PC-9 (cell line): Measurements from ENCODE around the gene AHNAK. TPM values are rescaled to one million over a fixed set of nuclear protein-coding genes. Genes with fewer than 3 reads are reported as not detected.

Source experiments
- BruUV-seq: library from RNA; stranded (reverse); fragments of 400-500 nt; replicated peaks from 2 replicates; lab custom pipeline; 2021; lab: Mats Ljungman, UMichigan
- CTCF ChIA-PET: fragments of 300-600 bp; sonication (Branson Sonifier 250); formaldehyde crosslinking; loops from one replicate; lab custom pipeline; 2022; ENCODE audit warnings: antibody characterized with exemption; lab: Charles Lee
- POLR2A ChIA-PET: fragments of 300-600 bp; sonication (Branson Sonifier 250); formaldehyde crosslinking; loops from one replicate; lab custom pipeline; 2022; ENCODE audit warnings: antibody characterized with exemption; ENCODE audit not compliant: unreplicated experiment; lab: Charles Lee
- DNase-seq, 2 experiments: peaks; one replicate each; pipeline versions ENCODE4 v3.0.0 to v3.0.0-alpha.2; 2015 to 2022; ENCODE audit warnings: mixed read lengths in 1 of 2
- H2AFZ ChIP-seq: fragments of 200-600 bp; sonication (generic); 2 replicates; pipeline ENCODE4 v1.8.1; 2017; ENCODE audit warnings: antibody characterized with exemption
- H3F3A ChIP-seq: fragments of 200-600 bp; sonication (generic); 2 replicates; pipeline ENCODE4 v1.8.1; 2017; ENCODE audit warnings: antibody characterized with exemption, mild to moderate bottlenecking, low read depth; ENCODE audit not compliant: insufficient read depth
- H3K27ac ChIP-seq: fragments of 200-600 bp; sonication (generic); 2 replicates; pipeline ENCODE4 v1.6.1; 2016; ENCODE audit warnings: mixed run types
- H3K27me3 ChIP-seq: fragments of 200-600 bp; sonication (generic); 2 replicates; pipeline ENCODE4 v1.6.1; 2016; ENCODE audit warnings: low read depth, mixed run types; ENCODE audit not compliant: insufficient read depth
- H3K36me3 ChIP-seq: fragments of 200-600 bp; sonication (generic); 2 replicates; pipeline ENCODE4 v1.6.1; 2016; ENCODE audit warnings: low read depth, mixed run types
- H3K4me1 ChIP-seq: fragments of 200-600 bp; sonication (generic); replicated peaks from 2 replicates; pipeline ENCODE4 v1.6.1; 2016; ENCODE audit warnings: mixed run types; ENCODE audit not compliant: insufficient read depth
- H3K4me2 ChIP-seq: fragments of 200-600 bp; sonication (generic); 2 replicates; pipeline ENCODE4 v1.6.1; 2017; ENCODE audit warnings: mixed run types
- H3K4me3 ChIP-seq: fragments of 200-600 bp; sonication (generic); 2 replicates; pipeline ENCODE4 v1.6.1; 2016; ENCODE audit warnings: mixed run types
- H3K79me2 ChIP-seq: fragments of 200-600 bp; sonication (generic); 2 replicates; pipeline ENCODE4 v1.6.1; 2017; ENCODE audit warnings: low read depth, mixed run types
- H3K9me2 ChIP-seq: fragments of 200-600 bp; sonication (generic); 2 replicates; pipeline ENCODE4 v1.8.1; 2017; ENCODE audit warnings: mild to moderate bottlenecking; ENCODE audit not compliant: insufficient read depth
- H3K9me3 ChIP-seq: fragments of 200-600 bp; sonication (generic); 2 replicates; pipeline ENCODE4 v1.8.1; 2016; ENCODE audit warnings: low read depth; ENCODE audit not compliant: insufficient read depth
- H4K20me1 ChIP-seq: fragments of 200-600 bp; sonication (generic); 2 replicates; pipeline ENCODE4 v1.8.1; 2017; ENCODE audit not compliant: insufficient read depth
- CTCF ChIP-seq: fragments of 200-600 bp; sonication (generic); conservative IDR thresholded peaks from 2 replicates; pipeline ENCODE4 v1.6.1; 2017; ENCODE audit warnings: mixed run types, antibody characterized with exemption, mild to moderate bottlenecking, moderate library complexity
- EZH2 ChIP-seq: fragments of 200-600 bp; sonication (generic); IDR thresholded peaks from 2 replicates; pipeline ENCODE4 v1.8.0; 2017; ENCODE audit warnings: antibody characterized with exemption, low read depth
- intact Hi-C: fragments of 100-400 bp; cut with micrococcal nuclease; formaldehyde crosslinking; loops from one replicate; pipeline ENCODE4 v1.10.0; 2022; ENCODE audit not compliant: unreplicated experiment
- total RNA-seq: library from RNA; stranded (reverse); gene quantifications from 2 replicates; pipeline ENCODE4 v1.2.3, GENCODE V29; 2021

AHNAK gene
- total RNA-seq, 1 experiment from 2014 or later: 632 TPM

GRCh38 chr11:62489204-62489603 is 57.4 kb downstream of the AHNAK start:
- ChIA-PET POLR2A (interaction anchor here (0.6 kb wide), 1 partner anchor 71 kb away, joined by 5 read pairs; no protein-coding TSS in a partner anchor), CTCF (no interaction called here)
- H3K79me2 ChIP-seq: no peaks in the 10 kb centered on the region
- 0 out of 2 replicates have a peak, but pooled peaks cover 2% of the 10 kb centered on the region for H3F3A ChIP-seq
- H4K20me1 ChIP-seq: no peaks in the 10 kb centered on the region
- H3K27ac ChIP-seq: no peak overlapping the region
- DNase-seq: no peak
- intact Hi-C loops: no loop called here
- no peaks in the 10 kb centered on the region for H3K36me3 ChIP-seq
- H3K4me3 ChIP-seq: no peak overlapping the region
- H3K4me2 ChIP-seq: no peak overlapping the region
- no peak for TF ChIP-seq EZH2
- no peaks in the 10 kb centered on the region for H3K4me1 ChIP-seq
- BruUV-seq: no TSS peak
- H2AFZ ChIP-seq: no peak overlapping the region
- H3K27me3 ChIP-seq: no peaks in the 10 kb centered on the region
- H3K9me3 ChIP-seq: no peaks in the 10 kb centered on the region
- H3K9me2 ChIP-seq: no peaks in the 10 kb centered on the region

- TF ChIP-seq EZH2 (no peak), CTCF (no peak)
- ChIA-PET POLR2A (interaction anchor here (0.6 kb wide), 2 partner anchors 8 to 901 kb away, joined by 3 to 23 read pairs; no protein-coding TSS in a partner anchor), CTCF (interaction anchor here (0.6 to 0.9 kb wide), 2 partner anchors 9 to 33 kb away, joined by 3 to 7 read pairs; no protein-coding TSS in a partner anchor)
- no TSS peak for BruUV-seq
- Histone ChIP-seq H3K4me2 (no peak overlapping the region), H3K4me3 (no peak overlapping the region), H4K20me1 (no peaks in the 10 kb centered on the region), H3F3A (no peaks in the 10 kb centered on the region), H3K9me3 (no peaks in the 10 kb centered on the region), H3K27ac (no peak overlapping the region), H3K79me2 (no peaks in the 10 kb centered on the region), H3K4me1 (no peaks in the 10 kb centered on the region), H2AFZ (no peak overlapping the region), H3K9me2 (no peaks in the 10 kb centered on the region), H3K36me3 (no peaks in the 10 kb centered on the region), H3K27me3 (no peaks in the 10 kb centered on the region)
- intact Hi-C loops: no loop called here
- no peak for DNase-seq
Measured at GRCh38 chr11:62487738-62488551, 58.7 kb downstream of the AHNAK start.

GRCh38 chr11:62487136-62487535 is 59.5 kb downstream of the AHNAK start:
- Histone ChIP-seq H3K4me2 (no peak overlapping the region), H3K27me3 (no peaks in the 10 kb centered on the region), H3K4me1 (peaks cover 6% of the 10 kb centered on the region; the same call in 1 of the 2 replicates), H3K9me2 (no peaks in the 10 kb centered on the region), H2AFZ (no peak overlapping the region), H3K9me3 (no peaks in the 10 kb centered on the region), H3K36me3 (no peaks in the 10 kb centered on the region), H3K27ac (no peak overlapping the region), H3F3A (peaks cover 2% of the 10 kb centered on the region; the same call in 1 of the 2 replicates), H3K79me2 (no peaks in the 10 kb centered on the region), H4K20me1 (no peaks in the 10 kb centered on the region), H3K4me3 (no peak overlapping the region)
- TF ChIP-seq CTCF (no peak), EZH2 (no peak)
- BruUV-seq: no TSS peak
- ChIA-PET CTCF (interaction anchor here (0.7 kb wide), 1 partner anchor 1829 kb away, joined by 3 read pairs; no protein-coding TSS in a partner anchor), POLR2A (interaction anchor here (0.6 kb wide), 1 partner anchor 900 kb away, joined by 23 read pairs; no protein-coding TSS in a partner anchor)
- no peak for DNase-seq
- intact Hi-C loops: no loop called here
